Left cardiac atrium (tissue), 4 donors: ENCODE data around the gene TTI1. TPM values are rescaled to one million over a fixed set of nuclear protein-coding genes. Genes with fewer than 3 reads are reported as not detected.
"Not testable (repeated sequence)": the region's sequence is repeated elsewhere in the genome, so short reads cannot be mapped to it uniquely, and the experiment has no call there.

Experiments
- ATAC-seq, 2 donors: fragments of 200-7000 bp; cut with Tn5 transposase; one replicate each; pipeline ENCODE4 v1.9.1; 2020; ENCODE audit warnings: mild to moderate bottlenecking in 2 of 2, moderate library complexity in 2 of 2
- DNase-seq: peaks from one replicate; pipeline ENCODE4 v3.0.0-alpha.2; 2020
- intact Hi-C, 2 donors: fragments of 100-400 bp; cut with DNase I; formaldehyde crosslinking; loops; one replicate each; pipeline versions ENCODE4 v1.14.1 to v1.15.1; 2022 to 2023
- total RNA-seq, 2 donors: library from RNA; stranded (reverse); fragmentation: NEBNext Ultra II Directional; extraction: Animal tissue kit (Norgen Biotek cat#: 25700); gene quantifications; one replicate each; pipeline ENCODE4 v1.2.1, GENCODE V29; 2021
- donor health status: DM: no; HTN: yes; CAD: no.
- donor health status: DM: no; HTN: yes; CAD: no; lungs with severe emphysema.
- donor health status: DM: yes; HTN: yes; CAD: no.
- donor health status: Dilated cardiomyopathy.

Gene TTI1
- total RNA-seq, 2 donors from 2014 or later = 11.6 to 11.9 TPM

DNA sequence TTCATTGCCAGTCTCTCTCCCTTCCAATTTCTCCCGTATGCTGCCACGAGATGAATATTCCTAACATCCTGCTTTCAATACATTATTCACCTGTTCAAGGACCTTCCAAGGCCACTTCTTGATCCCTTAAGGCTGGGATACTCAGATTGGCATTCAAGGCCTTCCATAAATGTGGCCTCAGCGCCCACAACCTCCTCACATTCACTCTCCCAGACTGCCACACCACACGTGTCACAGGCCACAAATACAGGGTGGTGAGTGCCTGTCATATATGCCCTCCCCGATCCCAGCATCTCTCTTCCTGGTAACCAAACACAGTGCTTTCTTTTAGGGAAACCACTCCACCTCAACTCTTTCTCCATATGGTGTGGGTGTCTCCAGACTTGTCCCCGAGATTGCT, 55.5 kb downstream of the TTI1 start:
- DNase-seq = no peak

GRCh38 chr20:37977338-37977737, 55.9 kb downstream of the TTI1 start:
- DNase-seq (no peak), ATAC-seq (no peak)
- intact Hi-C loops = no loop called here

More for the DNA sequence above, 55.5 kb downstream of the TTI1 start:
- no peak for ATAC-seq
- intact Hi-C loops = no loop called here

DNA sequence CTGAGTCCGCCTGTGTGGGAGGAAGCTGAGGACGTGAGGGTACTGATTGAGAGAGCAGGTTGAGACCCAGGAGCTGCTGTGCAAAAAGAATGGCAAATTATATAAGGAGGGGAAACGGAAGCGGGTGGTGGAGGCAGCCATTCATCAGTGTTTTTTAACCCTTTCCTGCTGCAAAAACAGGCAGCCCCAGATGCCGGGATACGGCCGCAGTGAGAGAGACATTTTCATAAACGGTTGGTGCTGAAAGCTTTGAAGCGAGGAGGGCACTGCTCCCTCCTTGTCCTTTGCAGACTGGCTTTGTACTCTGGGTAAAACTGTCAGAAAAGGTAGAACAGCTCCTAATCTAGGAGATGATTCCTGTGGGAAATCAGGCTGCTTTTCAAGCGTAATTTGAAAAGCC, 56.4 kb downstream of the TTI1 start:
- ATAC-seq = no peak
- intact Hi-C loops = no loop called here
- no peak for DNase-seq

- ATAC-seq (no peak), DNase-seq (no peak)
- intact Hi-C loops = no loop called here
Measured at GRCh38 chr20:37973059-37973910, 60.0 kb downstream of the TTI1 start.

GRCh38 chr20:37972256-37973058, 60.8 kb downstream of the TTI1 start:
- intact Hi-C loops = no loop called here
- no peak for ATAC-seq
- no peak for DNase-seq

DNA sequence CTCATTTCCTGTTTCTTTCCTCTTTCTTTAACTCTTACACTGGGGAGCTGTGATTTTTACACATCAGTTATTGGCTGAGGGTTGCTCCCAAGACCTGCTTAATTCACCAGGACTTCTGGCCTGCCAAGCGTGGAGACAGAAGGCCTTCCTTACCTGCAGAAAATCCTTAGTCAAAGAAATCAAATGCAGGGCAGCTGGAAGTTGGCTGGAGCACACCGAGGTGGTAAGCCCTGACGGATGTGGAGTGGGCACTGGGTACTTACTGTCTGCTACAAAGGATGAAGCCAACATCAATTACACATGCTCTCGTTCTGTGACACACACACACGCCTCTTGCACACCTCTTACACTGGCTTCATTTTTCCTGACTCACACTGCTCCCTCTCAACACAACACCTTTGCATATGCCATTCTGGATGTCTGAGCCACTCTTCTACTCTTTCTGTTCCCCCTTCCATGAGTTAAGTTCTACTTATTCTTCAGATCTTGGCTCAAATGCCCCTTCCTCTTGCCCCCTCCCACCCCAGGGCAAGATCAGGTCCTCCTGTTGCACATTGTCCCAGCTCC, 61.6 kb downstream of the TTI1 start:
- intact Hi-C loops = no loop called here
- no peak for DNase-seq
- ATAC-seq = no peak

GRCh38 chr20:37970856-37971245, 62.4 kb downstream of the TTI1 start:
- ATAC-seq (no peak), DNase-seq (no peak)
- intact Hi-C loops = no loop called here

DNA sequence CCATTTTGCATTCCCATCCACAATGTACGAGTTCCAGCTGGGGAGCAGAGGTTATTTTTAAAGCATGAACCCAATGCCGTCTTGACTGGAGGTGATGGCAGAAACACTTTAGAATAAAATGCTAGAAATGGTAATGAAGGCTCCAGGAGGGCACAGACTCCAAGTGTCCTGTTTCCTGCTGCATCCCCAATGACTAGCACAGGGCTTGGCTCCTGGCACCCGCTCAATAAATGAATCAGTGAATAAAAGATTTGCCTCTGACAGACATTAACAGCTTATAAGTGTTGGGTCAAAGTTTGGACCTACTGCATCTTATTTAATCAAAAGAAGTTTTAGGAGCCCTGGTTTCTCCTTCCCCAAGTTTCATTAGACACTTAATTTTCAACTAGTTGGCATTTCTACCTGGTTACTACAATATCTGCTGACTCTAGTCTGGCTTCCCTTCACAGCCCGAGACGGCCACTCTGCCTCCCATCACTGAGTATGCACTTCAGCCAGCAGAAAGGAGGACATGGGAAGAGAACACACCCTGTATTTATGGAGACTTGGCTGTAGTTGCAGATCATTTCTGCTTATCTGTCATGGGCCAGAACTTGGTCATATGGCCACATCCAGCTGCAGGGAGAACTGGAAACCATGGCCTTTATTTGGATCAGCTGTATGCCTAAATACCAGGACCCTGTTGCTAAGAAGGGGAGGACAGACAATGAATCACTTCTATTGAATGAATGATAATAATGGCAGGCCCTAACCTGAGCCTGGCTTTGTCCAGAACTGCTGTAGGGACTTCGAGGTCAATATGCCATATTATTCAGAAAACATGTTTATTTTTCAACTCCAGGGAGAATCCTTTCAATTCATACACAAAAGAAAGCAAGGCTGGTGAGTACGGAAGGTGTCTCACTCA, 63.1 kb downstream of the TTI1 start:
- DNase-seq (no peak), ATAC-seq (peak in 1 of 2 donors; percentile 80)
- intact Hi-C loops = no loop called here

DNA sequence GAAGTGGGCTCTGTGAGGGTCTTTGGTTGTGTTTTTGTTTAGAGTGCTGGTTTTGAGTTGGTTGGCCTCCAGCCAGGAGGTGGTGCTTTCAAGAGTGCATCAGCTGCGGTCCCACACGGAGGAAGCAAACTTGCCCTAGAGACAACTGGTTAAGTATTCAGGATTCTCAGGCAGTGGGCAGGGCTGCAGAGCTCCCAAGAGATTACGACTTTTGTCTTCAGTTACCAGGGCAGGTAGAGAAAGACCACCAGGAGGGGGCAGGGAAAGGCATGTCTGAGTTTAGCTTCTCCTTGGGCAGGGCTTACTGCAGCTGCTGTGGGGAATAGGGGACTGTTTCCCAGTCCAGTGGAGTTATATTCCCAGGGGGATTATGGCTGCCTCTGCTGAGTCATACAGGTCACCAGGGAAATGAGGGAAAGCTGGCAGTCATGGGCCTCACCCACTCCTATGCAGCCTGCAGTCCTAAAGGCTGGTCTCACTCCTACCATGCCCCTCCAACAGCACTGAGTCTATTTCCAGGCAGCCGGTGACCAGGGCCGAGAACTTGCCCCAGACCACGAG, 64.3 kb downstream of the TTI1 start:
- no peak for ATAC-seq
- intact Hi-C loops = no loop called here

GRCh38 chr20:37963483-37963882, 69.8 kb downstream of the TTI1 start:
- intact Hi-C loops, DNase-seq, ATAC-seq: not testable (repeated sequence)

More for the DNA sequence above, 64.3 kb downstream of the TTI1 start:
- no peak for DNase-seq

DNA sequence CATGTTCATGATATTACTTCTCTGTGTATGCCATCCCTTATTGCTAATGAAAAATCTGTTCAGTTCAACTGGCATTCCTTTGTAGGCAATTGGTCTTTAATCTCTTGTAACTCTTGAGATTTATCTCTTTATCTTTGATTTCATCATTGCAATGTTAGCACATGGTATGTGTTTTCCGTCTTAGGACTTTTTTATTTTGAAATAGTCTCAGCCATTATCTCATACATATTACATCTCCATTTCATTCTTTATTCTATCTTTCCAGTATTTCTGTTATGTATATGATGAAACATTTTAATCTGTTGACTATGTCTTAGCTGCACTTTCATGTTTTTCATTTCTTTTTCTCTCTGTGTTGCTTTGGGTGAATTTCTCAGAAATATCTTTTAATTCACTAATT, 72.2 kb downstream of the TTI1 start:
- ATAC-seq = no peak
- no peak for DNase-seq
- intact Hi-C loops = no loop called here

DNA sequence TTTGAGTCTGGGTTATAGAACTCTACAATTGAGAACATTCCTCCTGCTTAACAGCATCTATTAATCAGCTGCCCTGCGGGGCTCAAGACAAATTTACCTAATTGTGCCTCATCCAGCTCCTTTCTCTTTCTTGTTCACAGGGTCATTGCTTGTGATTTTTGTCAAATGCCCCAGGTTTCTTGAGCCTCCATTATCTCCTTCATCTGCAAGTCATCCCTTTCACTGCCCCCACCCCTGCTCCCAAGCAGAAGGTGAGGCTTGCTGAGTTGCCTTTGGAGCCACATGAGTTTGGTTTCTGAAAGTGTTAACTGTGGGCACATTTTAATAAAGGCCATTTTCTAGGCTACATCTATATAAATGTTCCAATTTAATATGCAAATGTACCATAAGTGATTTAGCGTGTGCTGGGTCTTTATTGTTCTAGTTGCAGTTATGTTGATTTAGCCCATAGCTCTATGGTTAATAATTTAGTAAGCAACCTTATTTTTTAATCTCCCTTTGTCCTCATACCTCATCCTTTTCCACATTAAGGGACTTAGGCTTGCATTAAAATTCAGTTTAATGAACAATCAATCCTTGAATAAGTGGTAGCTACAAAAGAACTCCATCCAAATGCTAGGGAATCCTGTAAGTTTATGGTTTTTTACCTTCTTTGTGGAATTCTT, 74.3 kb downstream of the TTI1 start:
- no peak for DNase-seq
- intact Hi-C loops = no loop called here
- no peak for ATAC-seq

- DNase-seq = no peak
- ATAC-seq = no peak
- intact Hi-C loops = no loop called here
Measured at GRCh38 chr20:37956107-37956585, 77.1 kb downstream of the TTI1 start.

DNA sequence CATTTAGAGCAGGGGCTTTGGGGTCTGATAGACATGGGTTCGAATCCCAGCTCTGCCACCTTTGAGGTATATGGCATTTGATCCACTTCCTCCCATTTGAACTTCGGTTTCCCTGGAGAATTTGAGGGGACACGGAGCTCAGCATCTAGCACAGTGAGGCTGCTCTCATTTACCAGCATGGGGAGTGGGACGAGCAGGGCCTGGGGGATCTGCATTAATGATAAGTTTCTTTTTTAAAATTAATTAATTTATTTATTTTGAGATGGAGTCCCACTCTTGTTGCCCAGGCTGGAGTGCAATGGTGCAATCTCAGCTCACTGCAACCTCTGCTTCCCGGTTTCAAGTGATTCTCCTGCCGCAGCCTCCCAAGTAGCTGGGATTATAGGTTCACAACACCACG, 77.7 kb downstream of the TTI1 start:
- DNase-seq (no peak), ATAC-seq (no peak)
- intact Hi-C loops = no loop called here

DNA sequence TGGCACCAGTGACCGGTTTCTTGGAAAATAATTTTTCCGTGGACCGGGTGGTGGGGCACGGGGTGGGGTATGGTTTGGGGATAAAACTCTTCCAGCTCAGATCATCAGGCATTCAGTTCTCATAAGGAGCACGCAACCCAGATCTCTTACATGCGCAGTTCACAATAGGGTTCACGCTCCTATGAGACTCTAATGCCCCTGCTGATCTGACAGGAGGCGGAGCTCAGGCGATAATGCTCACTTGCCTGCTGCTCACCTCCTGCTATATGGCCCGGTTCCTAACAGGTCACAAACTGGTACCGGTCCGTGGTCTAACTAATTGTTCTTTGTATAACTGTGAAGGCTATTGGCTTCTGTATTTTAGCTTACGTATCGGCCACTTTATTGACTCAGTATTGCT, 78.6 kb downstream of the TTI1 start:
- intact Hi-C loops = no loop called here
- DNase-seq (no peak), ATAC-seq (no peak)

DNA sequence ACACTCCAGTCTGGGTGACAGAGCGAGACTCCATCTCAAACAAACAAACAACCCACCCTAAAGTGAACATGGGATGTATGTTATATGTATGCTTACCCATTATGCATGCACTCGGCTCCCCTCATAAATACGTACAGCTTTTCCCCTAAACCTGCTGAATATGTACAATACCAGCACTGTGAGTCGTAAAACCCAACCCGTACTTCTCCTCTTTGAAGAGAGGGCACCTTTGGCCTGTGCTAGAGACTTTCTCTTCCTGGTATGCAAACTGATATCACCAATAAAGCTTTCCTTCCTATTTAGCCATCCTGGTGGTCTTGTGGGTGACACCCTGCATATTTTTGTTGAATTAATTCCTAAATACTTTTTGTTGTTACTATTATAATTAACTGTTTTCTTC, 79.1 kb downstream of the TTI1 start:
- DNase-seq (no peak), ATAC-seq (no peak)
- intact Hi-C loops = no loop called here

DNA sequence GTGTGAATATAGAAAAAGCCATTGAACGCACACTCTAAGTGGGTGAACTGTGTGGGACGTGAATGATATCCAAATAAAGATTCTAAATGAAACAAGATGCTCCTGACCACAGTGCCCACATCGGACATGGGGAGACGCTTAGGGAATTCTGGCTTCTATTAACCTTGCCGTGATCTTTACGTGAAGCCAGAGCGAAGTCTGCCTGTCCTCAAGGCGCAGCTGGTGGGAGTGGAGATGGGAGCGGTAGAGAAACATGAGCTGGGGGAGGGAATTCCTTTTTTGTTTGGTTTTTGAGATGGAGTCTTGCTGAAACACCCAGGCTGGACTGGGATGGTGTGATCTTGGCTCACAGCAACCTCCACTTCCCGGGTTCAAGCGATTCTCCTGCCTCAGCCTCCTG, 84.3 kb downstream of the TTI1 start:
- DNase-seq (no peak), ATAC-seq (no peak)
- intact Hi-C loops = no loop called here

DNA sequence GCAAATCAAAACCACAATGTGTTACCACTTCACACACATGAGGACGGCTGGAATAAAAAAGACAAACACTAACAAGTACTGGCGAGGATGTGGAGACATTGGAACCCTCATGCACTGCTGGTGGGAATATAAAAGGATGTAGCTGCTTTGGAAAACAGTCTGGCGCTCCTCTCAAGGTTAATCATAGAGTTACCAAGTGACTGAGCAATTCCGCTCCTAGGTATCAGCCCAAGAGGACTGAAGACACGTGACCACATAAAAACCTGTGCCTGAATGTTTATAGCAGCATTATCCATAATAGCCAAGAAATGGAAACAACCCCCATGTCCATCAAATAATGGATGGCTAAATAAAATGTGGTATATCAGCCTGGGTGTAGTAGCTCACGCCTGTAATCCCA, 85.3 kb downstream of the TTI1 start:
- no peak for ATAC-seq
- no peak for DNase-seq
- intact Hi-C loops = no loop called here
